Measurements from ENCODE around the gene CAMKV. TPM values are rescaled to one million over a fixed set of nuclear protein-coding genes. Genes with fewer than 3 reads are reported as not detected.

Gene CAMKV
- total RNA-seq, 2 donors from 2014 or later, result 0.75 to 7.1 TPM

- no peak for TF ChIP-seq CTCF (conservative IDR thresholded peaks at IDR 0.05)
- H3K36me3 Mint-ChIP-seq (ENCODE audit: low read depth), result no peaks in the 10 kb centered on the region
- H3K36me3 ChIP-seq (ENCODE audit: control insufficient read depth, insufficient read depth, low read length), result no peaks in the 10 kb centered on the region
- 94 to 96% methylated on average over 38 to 44 of the region's 44 CpGs for WGBS, 2 experiments (ENCODE audit: insufficient coverage in 1 of 2, insufficient read length in 1 of 2)
- peaks cover 6% of the 10 kb centered on the region for H3K4me1 ChIP-seq (ENCODE audit: control insufficient read depth, insufficient read depth, low read length)
- H3K4me3 Mint-ChIP-seq, result peak overlapping the region; percentile 45
- no peaks in the 10 kb centered on the region for H3K27me3 ChIP-seq (ENCODE audit: control insufficient read depth, insufficient read depth, low read length, poor library complexity, severe bottlenecking)
- no peaks in the 10 kb centered on the region for H3K9me3 ChIP-seq (ENCODE audit: control insufficient read depth, low read length)
- no peak overlapping the region for H3K9ac ChIP-seq (ENCODE audit: extremely low read depth, low read length, poor library complexity, severe bottlenecking)
- H3K4me3 ChIP-seq (ENCODE audit: low read length), result no peak overlapping the region
- peaks cover 16% of the 10 kb centered on the region for H3K4me1 Mint-ChIP-seq
- no peak overlapping the region for H3K27ac ChIP-seq (ENCODE audit: low read depth, low read length)
- H3K9me3 Mint-ChIP-seq, result no peaks in the 10 kb centered on the region
- no peak for DNase-seq
- H3K27me3 Mint-ChIP-seq (ENCODE audit: insufficient read depth), result peaks cover 3% of the 10 kb centered on the region
- H3K27ac Mint-ChIP-seq, result no peak overlapping the region
Observed at GRCh38 chr3:49902511-49903345, 33.0 kb upstream of the CAMKV start.

GRCh38 chr3:49901366-49902339 lies 31.9 kb upstream of the CAMKV start:
- WGBS, 2 experiments (ENCODE audit: insufficient coverage in 1 of 2, insufficient read length in 1 of 2), result 86 to 96% methylated on average over 3 to 8 of the region's 11 CpGs
- Mint-ChIP-seq H3K27ac (no peak overlapping the region), H3K36me3 (ENCODE audit: low read depth) (no peaks in the 10 kb centered on the region), H3K27me3 (ENCODE audit: insufficient read depth) (peaks cover 3% of the 10 kb centered on the region), H3K9me3 (no peaks in the 10 kb centered on the region), H3K4me3 (no peak overlapping the region), H3K4me1 (peaks cover 10% of the 10 kb centered on the region)
- no peak for TF ChIP-seq CTCF (conservative IDR thresholded peaks at IDR 0.05)
- Histone ChIP-seq H3K9me3 (ENCODE audit: control insufficient read depth, low read length) (no peaks in the 10 kb centered on the region), H3K4me1 (ENCODE audit: control insufficient read depth, insufficient read depth, low read length) (peaks cover 3% of the 10 kb centered on the region), H3K4me3 (ENCODE audit: low read length) (no peak overlapping the region), H3K36me3 (ENCODE audit: control insufficient read depth, insufficient read depth, low read length) (no peaks in the 10 kb centered on the region), H3K9ac (ENCODE audit: extremely low read depth, low read length, poor library complexity, severe bottlenecking) (no peak overlapping the region), H3K27ac (ENCODE audit: low read depth, low read length) (no peak overlapping the region), H3K27me3 (ENCODE audit: control insufficient read depth, insufficient read depth, low read length, poor library complexity, severe bottlenecking) (no peaks in the 10 kb centered on the region)
- DNase-seq, result no peak

- no peak overlapping the region for H3K4me3 ChIP-seq (ENCODE audit: low read length)
- Mint-ChIP-seq H3K9me3 (no peaks in the 10 kb centered on the region), H3K36me3 (ENCODE audit: low read depth) (no peaks in the 10 kb centered on the region), H3K4me1 (peaks cover 3% of the 10 kb centered on the region), H3K4me3 (no peak overlapping the region), H3K27ac (no peak overlapping the region), H3K27me3 (ENCODE audit: insufficient read depth) (peaks cover 3% of the 10 kb centered on the region)
- no peak overlapping the region for H3K27ac ChIP-seq (ENCODE audit: low read depth, low read length)
- H3K27me3 ChIP-seq (ENCODE audit: control insufficient read depth, insufficient read depth, low read length, poor library complexity, severe bottlenecking), result no peaks in the 10 kb centered on the region
- no peaks in the 10 kb centered on the region for H3K4me1 ChIP-seq (ENCODE audit: control insufficient read depth, insufficient read depth, low read length)
- no peaks in the 10 kb centered on the region for H3K36me3 ChIP-seq (ENCODE audit: control insufficient read depth, insufficient read depth, low read length)
- no peaks in the 10 kb centered on the region for H3K9me3 ChIP-seq (ENCODE audit: control insufficient read depth, low read length)
- no peak overlapping the region for H3K9ac ChIP-seq (ENCODE audit: extremely low read depth, low read length, poor library complexity, severe bottlenecking)
- no peak for DNase-seq
- TF ChIP-seq CTCF (conservative IDR thresholded peaks at IDR 0.05), result no peak
- 85 to 89% methylated on average over 5 to 8 of the region's 8 CpGs for WGBS, 2 experiments (ENCODE audit: insufficient coverage in 1 of 2, insufficient read length in 1 of 2)
Observed at GRCh38 chr3:49900491-49901153, 30.9 kb upstream of the CAMKV start.

All from endodermal cell (in vitro differentiated cells).